ENCODE results near the gene PRKRIP1. TPM values are rescaled to one million over a fixed set of nuclear protein-coding genes. Genes with fewer than 3 reads are reported as not detected.
"Not testable (repeated sequence)": the region's sequence is repeated elsewhere in the genome, so short reads cannot be mapped to it uniquely, and the experiment has no call there.

PRKRIP1 gene, protein sequence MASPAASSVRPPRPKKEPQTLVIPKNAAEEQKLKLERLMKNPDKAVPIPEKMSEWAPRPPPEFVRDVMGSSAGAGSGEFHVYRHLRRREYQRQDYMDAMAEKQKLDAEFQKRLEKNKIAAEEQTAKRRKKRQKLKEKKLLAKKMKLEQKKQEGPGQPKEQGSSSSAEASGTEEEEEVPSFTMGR
- 10 to 100 TPM; 26.8 to 28.1 TPM for total RNA-seq

GRCh38 chr7:102395873-102396709 lies at the start of gene PRKRIP1:
Gene PRKRIP1 (plus strand): TSS chr7:102396363. CDS start chr7:102396412, 49 bp downstream.
- peaks cover 18% of the 10 kb centered on the region for H3K4me1 Mint-ChIP-seq (ENCODE audit: low read depth)
- ATAC-seq = peak; percentile 98
- POLR2A ChIA-PET = interaction anchor here (0.6 to 1.8 kb wide), 11 partner anchors 15 to 117 kb away, joined by 3 to 7 read pairs (median 5); no protein-coding TSS in a partner anchor

DNA sequence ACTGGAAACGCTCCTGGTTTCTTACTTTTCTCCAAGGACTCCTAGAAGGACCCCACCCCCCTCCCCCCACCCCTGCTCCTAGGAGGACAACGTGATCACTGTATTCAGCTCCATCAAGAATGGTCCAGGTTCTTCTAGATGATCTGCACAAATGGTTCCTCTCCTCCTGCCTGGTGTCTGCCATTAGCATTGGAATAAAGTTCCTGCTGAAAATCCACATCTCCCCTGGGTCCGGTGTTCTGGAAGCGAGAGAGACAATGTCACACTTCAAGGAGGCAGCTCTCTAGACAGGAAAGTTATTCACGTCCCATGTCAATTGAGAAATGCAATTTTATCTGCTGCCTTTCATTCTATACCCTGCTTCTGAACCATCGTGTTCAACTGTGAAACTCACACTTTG lies 49.2 kb upstream of the PRKRIP1 start:
- CTCF ChIA-PET; DNase-seq; POLR2A ChIA-PET; H3K4me3 Mint-ChIP-seq; H3K27ac Mint-ChIP-seq; H3K4me1 Mint-ChIP-seq (ENCODE audit: low read depth); H3K36me3 Mint-ChIP-seq (ENCODE audit: low read depth); H3K27me3 Mint-ChIP-seq (ENCODE audit: low read depth); H3K9me3 Mint-ChIP-seq (ENCODE audit: insufficient read depth); ATAC-seq: not testable (repeated sequence)

More at GRCh38 chr7:102395873-102396709, at the start of gene PRKRIP1:
- Mint-ChIP-seq H3K27me3 (ENCODE audit: low read depth) (no peaks in the 10 kb centered on the region), H3K4me3 (peak within 1 kb of the TSS; percentile 97), H3K9me3 (ENCODE audit: insufficient read depth) (no peaks in the 10 kb centered on the region), H3K36me3 (ENCODE audit: low read depth) (peaks cover 36% of the 10 kb centered on the region), H3K27ac (peak within 1 kb of the TSS; percentile 92)
- peak; percentile 95 for DNase-seq
- CTCF ChIA-PET = interaction anchor here (1.4 to 2.5 kb wide), 4 partner anchors 9 to 20 kb away, joined by 4 to 9 read pairs (median 6); no protein-coding TSS in a partner anchor

DNA sequence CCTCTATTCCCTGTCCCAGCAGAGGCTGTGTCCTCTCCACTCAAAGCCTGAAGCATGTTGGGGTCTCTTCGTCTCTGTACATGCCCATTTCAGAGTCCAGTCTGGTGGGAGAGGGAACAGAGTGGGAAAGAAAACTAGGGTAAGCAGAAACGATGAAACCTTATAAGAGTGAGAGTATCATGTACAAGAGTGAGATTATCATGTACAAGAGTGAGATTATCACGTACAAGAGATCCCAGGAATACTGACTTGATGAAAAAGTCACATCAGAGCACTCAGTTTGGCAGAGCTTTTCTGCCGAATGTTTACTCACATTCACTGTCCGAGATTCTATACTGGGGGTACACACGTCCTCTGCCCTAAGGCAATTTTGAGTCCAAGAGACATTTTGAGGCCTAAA lies 39.8 kb upstream of the PRKRIP1 start, which contains the start of gene SPDYE6:
TSS of gene SPDYE6 (minus strand) at position 101 of the 400 bp plus-strand sequence. CDS start 421 bp downstream, outside the sequence.
- H3K36me3 Mint-ChIP-seq (ENCODE audit: low read depth); H3K4me3 Mint-ChIP-seq; H3K27ac Mint-ChIP-seq; H3K27me3 Mint-ChIP-seq (ENCODE audit: low read depth); H3K4me1 Mint-ChIP-seq (ENCODE audit: low read depth); CTCF ChIA-PET; ATAC-seq; H3K9me3 Mint-ChIP-seq (ENCODE audit: insufficient read depth); POLR2A ChIA-PET; DNase-seq: not testable (repeated sequence)

DNA sequence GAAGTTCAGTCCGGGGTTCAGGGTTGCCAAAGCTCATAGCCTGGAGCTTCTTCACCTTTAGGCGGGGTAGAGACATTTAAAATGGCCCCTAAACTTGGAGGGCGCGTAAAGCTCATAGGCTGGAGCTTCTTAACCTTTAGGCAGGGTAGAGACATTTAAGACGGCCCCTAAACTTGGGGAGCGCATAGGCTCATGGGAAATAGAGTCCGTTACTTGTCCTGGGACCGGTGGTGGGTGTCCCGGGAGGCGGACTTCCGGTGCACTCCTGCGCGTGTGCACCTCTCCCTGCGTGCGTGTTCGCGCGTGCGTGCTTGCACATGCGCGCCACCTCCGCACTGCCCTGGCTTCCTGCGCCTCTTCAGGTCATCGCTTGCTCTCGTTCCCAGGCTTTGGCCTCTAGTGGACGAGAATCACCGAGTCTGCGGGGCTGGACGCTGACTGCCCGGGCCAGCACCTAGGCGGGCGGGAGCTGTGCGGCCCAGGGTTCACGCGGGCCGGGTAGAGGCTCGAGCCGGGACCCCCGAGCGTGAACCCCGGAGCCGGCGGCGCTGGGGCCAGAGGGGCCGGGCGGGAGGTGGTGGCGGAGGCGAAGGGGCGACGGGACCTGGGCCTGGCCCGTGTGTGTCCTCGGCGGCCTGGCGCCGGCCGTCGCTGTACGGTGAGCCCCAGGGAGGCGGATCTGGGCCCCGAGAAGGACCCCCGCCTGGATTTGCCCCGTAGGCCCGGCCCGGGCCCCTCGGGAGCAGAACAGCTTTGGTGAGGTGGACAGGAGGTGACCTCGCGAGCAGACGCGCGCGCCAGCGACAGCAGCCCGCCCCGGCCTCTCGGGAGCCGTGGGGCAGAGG lies 32.4 kb upstream of the PRKRIP1 start:
- H3K9me3 Mint-ChIP-seq (ENCODE audit: insufficient read depth); H3K27me3 Mint-ChIP-seq (ENCODE audit: low read depth): not testable (repeated sequence)
- POLR2A ChIA-PET = interaction anchor here (0.5 to 0.6 kb wide), 2 partner anchors 26 to 77 kb away, joined by 3 read pairs; partner anchors contain the start of gene SH2B2
- peak; percentile 99 for ATAC-seq
- H3K27ac Mint-ChIP-seq = peak overlapping the region; percentile 90
- peaks cover 16% of the 10 kb centered on the region for H3K36me3 Mint-ChIP-seq (ENCODE audit: low read depth)
- peaks cover 13% of the 10 kb centered on the region for H3K4me1 Mint-ChIP-seq (ENCODE audit: low read depth)
- DNase-seq = peak; percentile 97
- H3K4me3 Mint-ChIP-seq = peak overlapping the region; percentile 86
- CTCF ChIA-PET = interaction anchor here (1.0 to 1.2 kb wide), 2 partner anchors 16 to 28 kb away, joined by 3 to 4 read pairs; no protein-coding TSS in a partner anchor

GRCh38 chr7:102364394-102364886 lies 31.7 kb upstream of the PRKRIP1 start:
- POLR2A ChIA-PET = not testable (repeated sequence)

GRCh38 chr7:102365390-102365789 lies 30.8 kb upstream of the PRKRIP1 start:
- POLR2A ChIA-PET; H3K9me3 Mint-ChIP-seq (ENCODE audit: insufficient read depth); DNase-seq; H3K27ac Mint-ChIP-seq; ATAC-seq; H3K27me3 Mint-ChIP-seq (ENCODE audit: low read depth); CTCF ChIA-PET: not testable (repeated sequence)
- H3K4me1 Mint-ChIP-seq (ENCODE audit: low read depth) = peaks cover 14% of the 10 kb centered on the region
- H3K4me3 Mint-ChIP-seq = peak overlapping the region; percentile 45
- H3K36me3 Mint-ChIP-seq (ENCODE audit: low read depth) = peaks cover 21% of the 10 kb centered on the region

More at GRCh38 chr7:102364394-102364886, 31.7 kb upstream of the PRKRIP1 start:
- DNase-seq; ATAC-seq; H3K9me3 Mint-ChIP-seq (ENCODE audit: insufficient read depth); H3K27me3 Mint-ChIP-seq (ENCODE audit: low read depth); CTCF ChIA-PET: not testable (repeated sequence)
- peak overlapping the region; percentile 86 for H3K4me3 Mint-ChIP-seq
- H3K27ac Mint-ChIP-seq = peak overlapping the region; percentile 85
- peaks cover 13% of the 10 kb centered on the region for H3K4me1 Mint-ChIP-seq (ENCODE audit: low read depth)
- peaks cover 16% of the 10 kb centered on the region for H3K36me3 Mint-ChIP-seq (ENCODE audit: low read depth)

GRCh38 chr7:102370038-102370437 lies 26.1 kb upstream of the PRKRIP1 start:
- H3K4me3 Mint-ChIP-seq; POLR2A ChIA-PET; H3K27ac Mint-ChIP-seq; H3K9me3 Mint-ChIP-seq (ENCODE audit: insufficient read depth); CTCF ChIA-PET; ATAC-seq; H3K27me3 Mint-ChIP-seq (ENCODE audit: low read depth); DNase-seq: not testable (repeated sequence)
- Mint-ChIP-seq H3K36me3 (ENCODE audit: low read depth) (peaks cover 34% of the 10 kb centered on the region), H3K4me1 (ENCODE audit: low read depth) (peaks cover 14% of the 10 kb centered on the region)

- ATAC-seq; H3K27me3 Mint-ChIP-seq (ENCODE audit: low read depth); H3K9me3 Mint-ChIP-seq (ENCODE audit: insufficient read depth); H3K4me3 Mint-ChIP-seq; H3K27ac Mint-ChIP-seq; POLR2A ChIA-PET; CTCF ChIA-PET; DNase-seq: not testable (repeated sequence)
- peaks cover 12% of the 10 kb centered on the region for H3K4me1 Mint-ChIP-seq (ENCODE audit: low read depth)
- H3K36me3 Mint-ChIP-seq (ENCODE audit: low read depth) = peaks cover 37% of the 10 kb centered on the region
Measured at GRCh38 chr7:102372796-102373195, 23.4 kb upstream of the PRKRIP1 start.

GRCh38 chr7:102376964-102377466 lies 19.1 kb upstream of the PRKRIP1 start:
- DNase-seq (no peak), ATAC-seq (no peak)
- Mint-ChIP-seq H3K27ac (no peak overlapping the region), H3K27me3 (ENCODE audit: low read depth) (no peaks in the 10 kb centered on the region), H3K4me3 (no peak overlapping the region), H3K4me1 (ENCODE audit: low read depth) (peaks cover 8% of the 10 kb centered on the region), H3K9me3 (ENCODE audit: insufficient read depth) (no peaks in the 10 kb centered on the region), H3K36me3 (ENCODE audit: low read depth) (peaks cover 43% of the 10 kb centered on the region)
- ChIA-PET CTCF (no interaction called here), POLR2A (no interaction called here)

- H3K9me3 Mint-ChIP-seq (ENCODE audit: insufficient read depth); H3K4me1 Mint-ChIP-seq (ENCODE audit: low read depth); ATAC-seq; DNase-seq; H3K27ac Mint-ChIP-seq; CTCF ChIA-PET; H3K27me3 Mint-ChIP-seq (ENCODE audit: low read depth); H3K4me3 Mint-ChIP-seq: not testable (repeated sequence)
- POLR2A ChIA-PET = interaction anchor here (0.6 kb wide), 1 partner anchor 23 kb away, joined by 7 read pairs; no protein-coding TSS in a partner anchor
- H3K36me3 Mint-ChIP-seq (ENCODE audit: low read depth) = peaks cover 35% of the 10 kb centered on the region
Measured at GRCh38 chr7:102380837-102381236, 15.3 kb upstream of the PRKRIP1 start.

All from activated CD8-positive, alpha-beta T cell treated with anti-CD3 and anti-CD28 coated beads, Interleukin-2, amount 10 ng/mL, durations not matched to agents 7 days and 5 days (primary cell).